Measurements from ENCODE around the gene DMD.

- TF ChIP-seq EZH2 (IDR thresholded peaks at IDR 0.05) (no peak), POLR2AphosphoS5 (IDR thresholded peaks at IDR 0.05; ENCODE audit: borderline replicate concordance, low read depth, low read length) (no peak)
These were observed 2064.2 kb downstream of the DMD start for GRCh38 chrX:31147175-31147574.
